Activated T-helper 1 cell treated with Interleukin-2 at 50 U/mL for 16 hours (primary cell): ENCODE measurements around the gene ZDHHC9.
"Not testable (repeated sequence)": the region's sequence is repeated elsewhere in the genome, so short reads cannot be mapped to it uniquely, and the experiment has no call there.

ENCODE experiments used
- DNase-seq: peaks from one replicate; pipeline ENCODE4 v3.0.0-alpha.2; 2020; ENCODE audit warnings: low read depth

The ZDHHC9 gene

GRCh38 chrX:129843459-129844306 lies at the start of gene ZDHHC9:
Gene ZDHHC9, minus strand, starts transcription at chrX:129843886. Its CDS starts 1,941 bp downstream, at chrX:129841945.
- peak; percentile 70 for DNase-seq

DNA sequence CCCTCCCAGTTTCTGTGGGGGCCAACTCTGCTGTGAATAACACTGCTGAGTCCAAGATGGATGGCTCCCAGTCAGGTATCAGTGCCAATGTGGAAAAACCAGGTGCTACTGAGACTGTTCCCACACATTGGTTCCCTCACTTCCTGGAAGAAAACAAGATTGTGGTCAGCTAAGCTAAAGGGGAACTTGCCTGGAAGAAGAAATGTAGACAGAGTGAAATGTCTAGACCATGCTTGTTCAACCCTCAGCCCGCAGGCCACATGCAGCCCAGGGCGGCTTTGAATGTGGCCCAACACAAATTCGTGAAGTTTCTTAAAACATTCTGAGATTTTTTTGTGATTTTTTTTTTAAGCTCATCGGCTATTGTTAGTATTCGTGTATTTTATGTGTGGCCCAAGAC lies 33.7 kb upstream of the ZDHHC9 start:
- DNase-seq = no peak

DNA sequence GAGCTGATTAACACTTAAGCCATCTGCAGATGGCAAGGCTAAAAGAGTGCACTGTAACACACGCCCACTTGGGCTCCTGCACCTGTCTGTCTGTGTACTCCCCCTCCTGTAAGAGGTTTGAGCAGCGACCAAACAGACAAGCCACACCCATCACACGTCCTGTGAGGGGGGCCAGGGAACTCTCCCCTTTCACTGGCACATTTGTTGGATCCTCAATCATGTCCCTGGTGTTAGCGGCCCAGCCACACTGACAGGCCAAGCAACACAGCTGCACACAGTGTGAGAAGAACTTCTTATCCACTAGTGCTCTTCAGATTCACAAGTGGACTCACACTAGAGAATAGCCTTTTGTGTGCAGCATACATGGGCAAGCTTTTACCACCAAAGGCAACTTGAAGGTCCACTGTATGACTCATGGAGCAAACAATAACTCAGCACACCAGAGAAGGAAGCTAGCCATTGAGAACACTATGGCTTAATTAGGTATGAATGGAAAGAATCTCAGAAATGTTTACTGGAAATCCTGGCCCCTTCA lies 33.2 kb upstream of the ZDHHC9 start:
- no peak for DNase-seq

- no peak for DNase-seq
These were observed 32.0 kb upstream of the ZDHHC9 start for GRCh38 chrX:129875669-129876068.

GRCh38 chrX:129872524-129872923 lies 28.8 kb upstream of the ZDHHC9 start:
- no peak for DNase-seq

GRCh38 chrX:129866321-129866720 lies 22.6 kb upstream of the ZDHHC9 start:
- DNase-seq = not testable (repeated sequence)

DNA sequence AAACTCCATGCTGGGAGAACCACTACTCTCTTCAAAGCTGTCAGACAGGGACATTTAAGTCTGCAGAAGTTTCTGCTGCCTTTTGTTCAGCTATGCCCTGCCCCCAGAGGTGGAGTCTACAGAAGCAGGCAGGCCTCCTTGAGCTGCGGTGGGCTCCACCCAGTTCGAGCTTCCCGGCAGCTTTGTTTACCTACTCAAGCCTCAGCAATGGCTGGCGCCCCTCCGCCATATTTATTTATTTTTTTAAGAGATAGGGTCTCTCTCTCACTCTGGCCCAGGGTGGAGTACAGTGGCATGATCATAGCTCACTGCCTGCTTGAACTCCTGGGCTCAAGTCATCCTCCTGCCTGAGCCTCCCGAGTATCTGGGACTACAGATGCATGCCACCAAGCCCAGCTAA lies 15.4 kb upstream of the ZDHHC9 start:
- not testable (repeated sequence) for DNase-seq

GRCh38 chrX:129851825-129852224 lies 8.1 kb upstream of the ZDHHC9 start:
- DNase-seq = not testable (repeated sequence)

DNA sequence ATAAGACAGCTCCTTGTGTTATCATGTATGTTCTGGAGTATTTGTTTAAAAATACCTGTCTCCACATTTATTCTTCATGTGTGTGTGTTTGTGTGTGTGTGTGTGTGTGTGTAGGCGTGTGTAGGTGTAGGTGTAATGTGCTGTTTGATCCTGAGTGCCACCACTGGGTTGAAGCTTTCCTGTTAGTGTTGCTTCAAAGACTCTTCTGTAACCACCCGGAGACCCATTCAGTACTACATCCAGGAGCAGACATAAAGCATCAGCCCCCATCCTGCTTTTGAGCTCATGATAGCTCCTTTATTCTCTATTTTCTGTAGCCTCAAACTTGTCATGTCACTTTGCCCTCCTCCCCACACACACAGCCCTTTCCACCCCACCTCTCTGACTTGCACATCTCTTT lies 3.0 kb upstream of the ZDHHC9 start:
- no peak for DNase-seq

DNA sequence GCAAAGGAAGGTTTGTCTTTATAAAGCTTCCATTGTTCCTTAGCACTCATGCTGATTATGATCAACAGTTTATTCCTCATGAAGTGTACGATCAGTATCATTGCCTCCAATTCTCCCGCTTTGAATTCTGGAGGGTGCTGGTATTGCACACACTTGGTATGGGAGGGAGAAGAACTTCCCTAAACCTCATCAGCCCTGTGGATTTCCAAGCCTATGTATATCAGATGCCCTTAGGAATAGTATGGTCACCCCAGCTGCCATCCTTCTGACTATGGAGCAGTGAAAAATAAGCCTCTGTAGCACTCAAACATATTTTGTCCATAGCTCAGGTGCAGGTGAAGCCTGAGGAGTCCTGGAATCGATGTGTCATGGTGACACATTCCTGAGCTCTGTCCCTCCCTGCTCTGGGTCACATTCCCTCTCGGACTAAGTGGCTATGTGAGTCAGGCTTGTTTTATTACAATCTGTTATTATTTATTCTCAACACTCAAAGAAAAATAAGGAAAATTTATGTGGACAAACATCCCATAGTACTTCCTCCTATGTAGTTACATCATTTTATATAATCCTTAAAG lies 2.0 kb upstream of the ZDHHC9 start:
- no peak for DNase-seq

DNA sequence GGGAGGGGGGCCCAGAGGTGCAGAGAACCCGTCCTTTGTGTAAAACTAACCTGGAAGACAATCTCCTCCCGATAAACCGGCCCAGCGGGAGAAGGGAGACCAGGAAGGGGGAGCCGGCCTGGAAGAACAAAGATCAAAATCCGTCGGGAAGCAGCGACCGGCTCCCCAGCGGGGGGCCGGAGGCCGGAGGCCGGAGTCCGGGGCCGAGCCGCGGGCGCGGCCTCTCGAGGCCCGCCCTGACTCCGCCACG lies 552 bp downstream of the ZDHHC9 start:
- DNase-seq = no peak

DNA sequence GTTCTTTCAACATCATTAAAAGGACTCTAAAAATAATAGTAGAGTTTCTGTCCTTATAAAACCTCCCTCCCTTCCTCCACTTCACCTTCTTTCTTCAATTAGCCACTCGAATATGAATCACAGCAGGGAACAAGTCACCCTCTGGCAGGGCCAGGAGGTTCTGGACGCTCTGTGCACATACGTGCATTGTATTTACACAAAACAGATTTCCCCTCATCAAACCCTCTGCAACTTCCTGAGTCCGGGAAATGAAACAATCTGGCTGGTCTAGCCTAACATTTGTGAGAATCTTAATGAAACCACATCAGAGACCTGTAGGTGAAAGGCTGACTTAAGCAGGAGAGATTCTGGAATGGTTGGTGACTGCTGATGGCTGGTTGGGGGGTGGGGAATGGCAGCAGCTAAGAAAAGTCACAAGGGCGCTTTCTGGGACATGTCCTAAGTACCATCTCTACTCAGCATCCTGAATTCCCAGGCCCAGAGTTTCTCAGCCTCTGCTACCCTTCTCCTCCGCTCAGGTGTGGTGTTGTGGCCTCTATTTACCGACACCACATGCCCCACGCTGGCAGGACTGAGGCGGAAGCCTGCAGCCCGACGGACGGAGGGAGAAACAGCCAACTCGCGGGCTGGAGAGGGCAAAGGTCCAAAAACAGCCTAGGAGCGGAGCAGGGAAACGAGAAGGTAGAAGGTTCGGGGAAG lies 1.0 kb downstream of the ZDHHC9 start:
- no peak for DNase-seq

DNA sequence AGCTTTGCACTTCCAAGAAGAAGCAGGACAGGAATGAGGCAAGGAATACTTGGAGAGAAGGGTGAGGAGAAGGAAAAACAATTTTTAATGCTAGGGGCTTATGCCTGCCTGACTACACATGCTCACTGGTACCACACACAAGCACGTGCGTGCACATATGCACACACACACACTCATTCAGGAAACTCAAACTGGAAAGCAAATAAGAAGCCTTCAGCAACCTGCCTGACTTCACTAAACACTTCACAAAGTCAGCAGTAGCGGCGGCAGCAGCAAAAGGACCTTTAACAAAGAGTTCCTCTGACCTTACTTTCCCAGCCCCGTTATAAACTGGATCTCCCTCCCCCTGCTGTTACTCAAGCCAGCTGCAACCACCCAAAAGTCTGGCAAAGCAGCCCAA lies 3.3 kb downstream of the ZDHHC9 start:
- DNase-seq = no peak

GRCh38 chrX:129836827-129837226 lies 6.9 kb downstream of the ZDHHC9 start:
- DNase-seq = no peak

DNA sequence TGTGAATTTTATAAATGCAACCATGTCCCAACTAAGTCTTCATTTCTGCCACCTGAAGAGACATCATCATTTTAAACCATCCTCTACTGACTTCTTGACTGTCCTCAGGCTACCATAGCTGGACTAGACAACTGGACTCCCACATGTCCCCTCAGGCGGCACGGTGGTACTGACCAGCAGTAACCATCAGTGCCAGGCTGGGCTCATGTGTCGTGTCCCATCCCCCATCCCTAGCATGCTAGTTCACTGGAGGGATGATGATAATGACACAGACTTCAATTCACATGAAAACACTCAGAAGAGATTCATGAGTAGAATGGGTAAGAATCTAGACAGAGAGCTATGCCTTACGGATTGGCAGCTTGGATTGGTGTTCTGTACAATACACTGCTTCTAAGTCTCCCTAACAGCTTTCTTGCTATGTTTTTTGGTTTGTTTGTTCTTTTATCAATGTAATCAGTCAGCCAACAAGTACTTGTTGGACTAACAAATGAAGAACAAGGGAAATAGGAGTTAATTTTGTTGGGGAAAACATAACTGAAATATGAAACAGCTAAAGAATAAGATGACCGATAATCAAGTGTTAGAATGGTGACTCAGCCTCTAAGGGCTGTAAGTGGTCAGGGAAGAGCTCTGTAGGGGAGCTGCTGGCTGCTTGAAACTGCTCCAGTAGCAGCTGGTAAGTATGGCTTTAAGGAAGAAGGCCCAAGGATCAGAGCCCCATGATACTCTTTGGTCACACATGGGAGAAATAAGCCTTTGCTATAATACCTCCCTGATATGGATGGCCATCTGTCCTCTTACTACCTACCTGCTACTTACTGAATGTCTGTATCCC lies 10.3 kb downstream of the ZDHHC9 start:
- DNase-seq = no peak

DNA sequence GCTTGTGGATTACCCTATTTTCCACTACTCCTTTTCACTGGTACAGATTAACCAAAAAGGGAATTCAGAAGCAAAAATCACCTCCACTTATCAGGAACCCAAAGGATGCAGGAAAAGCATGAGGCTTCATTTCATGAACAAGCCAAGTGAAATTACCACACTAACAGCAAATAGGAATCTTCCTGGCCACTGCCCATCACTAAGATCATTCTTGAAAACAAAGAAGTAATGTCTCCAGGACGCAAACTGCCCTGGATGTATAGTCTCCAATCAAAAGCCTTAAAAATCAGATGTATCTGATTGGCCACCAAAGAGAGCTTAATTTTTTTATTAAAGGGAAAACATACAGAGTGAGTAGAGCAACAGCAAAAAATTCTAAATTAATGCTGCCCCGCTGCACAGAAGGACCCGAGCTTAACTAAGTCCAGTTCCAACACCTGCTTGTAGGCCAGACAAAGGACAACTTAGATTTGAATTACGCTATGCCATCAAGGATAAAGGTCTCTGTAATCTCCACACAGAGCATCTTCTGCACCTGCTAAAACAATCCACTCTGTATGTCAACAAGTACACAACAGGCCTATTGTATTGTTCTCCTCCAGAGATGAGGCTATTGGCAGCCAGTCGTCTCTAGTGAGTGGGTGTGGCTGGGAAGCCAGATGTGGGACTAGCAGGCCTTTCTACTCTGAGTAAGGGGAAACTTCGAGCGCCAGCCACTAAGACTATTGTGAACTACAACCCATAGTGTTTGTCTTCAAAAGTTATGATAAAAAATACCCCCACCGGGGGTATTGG lies 12.4 kb downstream of the ZDHHC9 start:
- DNase-seq = no peak

GRCh38 chrX:129830494-129830893 lies 13.2 kb downstream of the ZDHHC9 start:
- DNase-seq = no peak

DNA sequence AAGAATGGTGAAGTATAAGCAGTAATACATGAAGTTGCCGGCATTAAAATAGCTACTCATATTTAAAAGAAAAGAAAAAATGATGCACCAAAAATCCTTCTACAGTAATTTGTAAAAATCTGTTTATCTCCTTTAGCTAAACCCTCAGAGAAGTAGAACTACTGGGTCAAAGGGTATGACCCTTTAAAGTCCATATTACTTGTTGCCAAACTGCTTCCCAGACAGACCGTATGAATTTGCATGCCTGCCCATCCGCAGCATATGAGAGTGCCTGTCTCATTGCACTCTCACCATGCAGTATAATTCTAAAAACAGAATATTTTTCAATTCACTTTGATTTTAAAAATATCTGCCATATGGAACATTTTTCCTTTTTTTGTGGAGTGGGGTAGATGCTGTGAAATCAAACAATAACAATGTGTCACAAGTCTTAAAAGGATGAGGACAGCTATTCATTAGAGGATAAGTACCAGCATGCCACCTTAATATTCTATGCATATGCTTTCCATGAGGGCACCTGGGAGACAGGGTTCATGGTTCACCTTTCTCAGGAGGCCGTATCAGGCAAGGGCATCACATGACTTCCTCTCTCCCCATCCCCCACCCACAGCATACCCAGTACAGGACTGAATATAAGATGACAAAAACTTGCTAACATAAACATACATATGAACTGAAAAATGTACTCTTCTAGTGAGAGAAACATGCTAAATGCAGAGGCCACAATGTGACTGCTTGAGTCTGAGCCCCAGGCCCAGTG lies 17.8 kb downstream of the ZDHHC9 start:
- no peak for DNase-seq

DNA sequence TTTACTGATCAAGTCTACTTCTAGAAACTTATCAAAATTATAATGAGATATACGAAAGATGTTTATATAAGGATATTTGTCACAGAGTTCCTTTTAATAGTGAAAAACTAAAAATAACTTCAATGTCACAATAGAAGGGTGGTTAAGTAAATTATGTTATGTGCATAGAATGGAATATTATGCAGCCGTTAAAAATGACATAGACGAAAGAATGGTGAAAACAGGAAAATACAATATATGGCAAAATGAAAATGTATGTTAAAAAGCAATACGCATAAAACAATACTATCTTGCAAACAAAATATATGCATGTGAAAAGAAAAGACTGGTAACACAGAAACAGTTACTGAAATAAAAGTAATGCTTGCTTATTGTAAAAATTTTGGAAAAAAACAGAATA lies 19.1 kb downstream of the ZDHHC9 start:
- no peak for DNase-seq

- no peak for DNase-seq
These were observed 20.2 kb downstream of the ZDHHC9 start for GRCh38 chrX:129823522-129823921.

GRCh38 chrX:129823115-129823514 lies 20.6 kb downstream of the ZDHHC9 start:
- peak; percentile 6 for DNase-seq
